ENCODE data around the gene RAPGEF4. TPM values are rescaled to one million over a fixed set of nuclear protein-coding genes. Genes with fewer than 3 reads are reported as not detected.

RAPGEF4 gene
- polyA plus RNA-seq, 4 donors: 7.9 to 12.1 (median 11.0) TPM

DNA sequence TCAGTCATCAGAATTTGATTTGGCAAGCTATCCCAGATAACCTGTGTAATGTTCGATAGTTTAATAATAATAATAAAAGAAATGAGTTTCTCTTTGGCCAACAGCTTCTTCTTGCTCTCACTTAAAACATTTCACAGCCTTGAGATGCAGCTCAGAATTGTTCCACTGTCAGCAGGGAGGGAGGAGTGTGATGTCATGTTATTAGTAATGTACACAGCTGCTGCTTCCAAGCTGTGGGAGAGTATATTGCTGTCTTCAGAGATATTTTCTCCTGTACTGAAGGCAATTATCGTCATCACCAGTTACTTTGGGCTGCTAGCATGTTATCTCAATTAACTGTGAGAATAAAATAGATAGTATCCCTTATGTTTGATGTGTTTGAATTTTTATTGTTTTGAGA lies 193.1 kb downstream of the RAPGEF4 start:
- DNase-seq (ENCODE audit: low read depth in 4 of 4, low spot score in 3 of 4): peak in 2 of 4 donors; percentile 25 to 35

DNA sequence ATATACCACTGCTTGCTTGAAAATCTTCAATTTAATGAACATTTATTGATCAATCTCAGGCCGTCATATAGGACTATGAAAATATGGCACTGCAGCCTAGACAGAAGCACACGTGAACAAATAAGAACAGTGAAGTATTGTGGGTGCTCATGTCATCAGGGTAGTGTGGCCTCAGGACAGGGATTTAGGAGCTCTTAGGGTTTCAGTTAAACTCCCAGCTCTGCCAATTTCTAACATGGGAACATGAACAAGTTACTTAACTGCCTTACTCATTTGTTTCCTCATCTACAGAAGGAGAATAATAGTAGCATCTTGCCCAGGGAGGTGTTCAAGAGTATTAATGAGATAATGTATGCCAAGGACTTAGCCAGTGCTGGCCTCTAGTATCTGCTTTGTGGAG lies 194.0 kb downstream of the RAPGEF4 start:
- DNase-seq (ENCODE audit: low read depth in 4 of 4, low spot score in 3 of 4): no peak

DNA sequence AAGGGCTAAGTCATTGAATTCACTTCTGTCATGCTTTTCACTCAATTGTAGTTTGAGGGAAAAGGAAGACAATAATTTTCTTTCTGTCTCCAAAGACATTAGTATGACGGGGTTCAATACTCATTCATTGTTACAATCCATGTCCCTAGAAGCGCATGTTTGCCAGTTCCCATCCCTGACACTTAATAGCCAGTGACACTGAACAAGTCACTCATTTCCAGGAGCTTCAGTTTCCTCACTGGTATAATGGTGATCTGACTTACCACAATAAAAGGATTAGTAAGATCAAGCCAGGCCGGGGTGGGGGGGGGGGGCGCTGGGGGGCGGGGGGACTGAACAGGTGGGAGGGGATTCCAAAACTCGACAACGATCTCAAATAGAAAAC lies 195.2 kb downstream of the RAPGEF4 start:
- no peak for DNase-seq (ENCODE audit: low read depth in 4 of 4, low spot score in 3 of 4)

DNA sequence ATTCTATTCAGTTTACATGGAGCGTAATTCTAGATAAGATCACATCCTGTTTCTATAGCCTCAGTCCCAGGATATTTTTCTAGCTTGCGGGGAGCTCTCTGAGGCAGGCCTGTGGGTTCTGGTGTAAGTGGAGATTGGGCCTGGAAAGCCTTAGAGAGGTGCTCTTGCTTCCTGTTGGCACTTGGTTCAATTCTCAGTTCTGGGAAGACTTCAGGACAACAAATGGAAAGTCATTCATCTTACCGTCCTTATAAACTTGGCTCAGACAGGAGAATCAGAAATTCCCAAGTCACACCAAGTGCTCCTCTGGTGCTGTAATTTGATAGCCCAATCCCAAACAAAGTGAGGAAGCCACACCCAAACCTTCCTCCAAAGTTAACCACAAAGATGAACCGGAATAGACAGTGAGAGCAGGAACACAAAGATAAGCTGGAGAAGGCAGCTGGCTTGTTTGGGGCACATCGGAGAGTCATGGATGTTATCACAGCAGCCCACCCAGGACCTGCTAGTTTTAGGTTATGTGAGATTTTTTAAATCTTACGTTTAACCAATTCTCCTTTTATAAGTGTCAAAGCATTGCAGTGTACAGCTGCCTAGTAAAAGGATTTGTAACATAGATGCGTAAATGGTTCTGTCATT lies 195.7 kb downstream of the RAPGEF4 start:
- peak in 1 of 4 donors; percentile 38 for DNase-seq (ENCODE audit: low read depth in 4 of 4, low spot score in 3 of 4)

DNA sequence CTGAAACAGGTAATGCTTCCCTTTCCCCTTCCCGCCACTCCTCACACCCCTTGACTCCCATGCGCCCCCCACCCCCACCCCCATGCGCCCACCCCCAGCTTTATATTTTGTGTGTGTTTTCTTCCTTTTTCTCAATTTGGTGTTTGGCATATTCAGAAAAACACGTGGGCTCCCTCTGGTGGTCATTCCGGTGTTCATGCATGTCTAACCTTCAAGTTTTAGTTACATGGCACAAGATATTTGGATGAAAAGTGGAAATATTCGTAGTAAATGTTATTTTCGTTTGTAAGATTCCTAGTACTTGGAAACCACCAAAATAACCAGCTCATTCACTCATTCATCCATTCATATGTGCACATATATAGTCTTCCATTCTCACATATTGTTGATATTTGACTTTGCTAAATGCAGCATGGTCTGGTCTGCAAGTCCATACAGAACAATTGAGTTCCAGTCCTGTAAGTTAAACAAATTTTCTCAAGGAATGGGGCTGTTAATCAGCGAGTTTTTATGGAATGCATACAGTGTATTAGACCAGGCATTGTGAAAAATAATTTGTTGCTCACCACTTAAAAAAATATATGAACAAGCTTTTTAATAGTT lies 196.4 kb downstream of the RAPGEF4 start:
- DNase-seq (ENCODE audit: low read depth in 4 of 4, low spot score in 3 of 4): peak; percentile 66 to 80 (median 70)

DNA sequence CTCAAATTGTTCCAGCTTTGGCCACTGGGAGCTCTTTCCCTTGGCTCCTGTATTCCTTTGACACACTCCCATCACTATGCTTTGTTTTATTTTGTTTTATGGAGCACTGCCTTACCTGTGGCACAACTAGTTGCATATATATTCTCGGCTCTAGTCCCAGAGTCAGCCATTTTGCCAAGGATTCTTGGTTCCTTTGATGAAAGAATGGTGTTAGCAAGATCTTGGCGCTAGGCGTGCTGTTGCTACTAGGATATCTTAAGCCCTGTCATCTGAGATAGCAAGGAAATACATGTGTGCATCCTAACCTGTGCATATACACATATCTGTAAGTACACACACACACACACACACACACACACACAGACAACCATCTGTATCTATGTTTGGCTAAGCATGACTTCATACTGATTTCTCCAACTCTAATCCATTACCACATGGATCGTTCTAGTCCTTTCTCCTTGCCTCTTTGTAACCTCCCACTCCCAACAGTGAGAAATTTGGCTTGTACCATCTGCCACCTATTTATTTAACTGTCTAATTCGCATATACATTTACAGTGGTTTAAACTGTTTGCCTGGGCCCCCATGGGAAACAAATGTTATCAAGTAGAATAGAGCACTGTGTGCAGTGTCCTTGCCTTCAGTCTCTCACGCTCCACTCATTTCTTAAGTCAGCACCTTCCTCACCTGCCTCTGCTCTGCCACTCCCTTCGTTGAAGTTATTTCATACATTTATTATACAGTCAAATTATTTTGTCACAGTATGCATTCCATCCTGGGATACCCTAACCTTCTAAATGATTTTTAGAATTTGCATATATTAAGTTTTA lies 202.5 kb downstream of the RAPGEF4 start:
- no peak for DNase-seq (ENCODE audit: low read depth in 4 of 4, low spot score in 3 of 4)

DNA sequence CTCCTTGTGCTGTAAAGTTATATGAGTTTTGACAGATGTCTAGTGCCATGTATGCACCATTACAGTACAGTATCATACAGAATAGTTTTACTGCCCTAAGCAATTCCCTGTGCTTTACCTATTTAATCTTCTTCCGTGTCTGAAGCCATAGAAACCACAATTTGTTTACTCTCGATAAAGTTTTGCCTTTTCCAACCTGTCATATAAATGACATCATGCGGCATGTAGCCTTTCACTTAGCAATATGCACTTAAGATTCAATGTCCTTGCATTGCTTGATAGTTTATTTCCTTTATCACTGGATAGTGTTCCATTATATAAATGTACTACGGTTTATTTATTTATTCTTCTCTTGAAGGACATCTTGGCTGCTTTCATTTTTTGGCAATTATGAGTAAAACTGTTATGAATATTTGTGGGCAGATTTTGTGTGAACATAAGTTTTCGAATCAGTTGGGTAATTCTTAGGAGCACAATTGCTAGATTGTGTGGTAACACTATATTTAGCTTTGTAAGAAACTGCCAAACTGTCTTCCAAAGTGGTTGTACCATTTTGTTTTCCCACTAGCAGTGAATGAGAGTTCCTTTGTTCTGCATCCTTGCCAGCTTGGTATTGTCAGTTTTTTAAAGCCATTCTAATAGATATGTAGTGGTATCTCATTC lies 203.2 kb downstream of the RAPGEF4 start:
- no peak for DNase-seq (ENCODE audit: low read depth in 4 of 4, low spot score in 3 of 4)

DNA sequence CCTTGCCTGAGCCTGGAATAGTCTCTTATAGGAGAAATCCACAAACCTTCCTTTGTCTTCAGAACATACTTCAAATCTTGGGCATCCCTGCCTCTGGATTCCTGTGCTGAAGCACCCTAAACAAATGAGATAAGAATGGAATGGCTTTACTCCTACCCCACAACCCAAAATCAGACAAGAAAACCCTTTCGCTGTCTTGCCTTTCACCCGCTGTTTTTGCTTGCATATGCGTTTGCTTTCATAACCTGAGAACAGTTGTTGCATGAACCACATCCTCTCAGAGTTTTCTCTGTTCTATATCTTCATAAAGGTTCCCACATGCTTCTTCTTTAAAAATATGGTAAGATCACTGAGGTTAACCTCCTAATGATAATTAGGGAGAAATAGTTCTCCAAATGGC lies 207.9 kb downstream of the RAPGEF4 start:
- no peak for DNase-seq (ENCODE audit: low read depth in 4 of 4, low spot score in 3 of 4)

DNA sequence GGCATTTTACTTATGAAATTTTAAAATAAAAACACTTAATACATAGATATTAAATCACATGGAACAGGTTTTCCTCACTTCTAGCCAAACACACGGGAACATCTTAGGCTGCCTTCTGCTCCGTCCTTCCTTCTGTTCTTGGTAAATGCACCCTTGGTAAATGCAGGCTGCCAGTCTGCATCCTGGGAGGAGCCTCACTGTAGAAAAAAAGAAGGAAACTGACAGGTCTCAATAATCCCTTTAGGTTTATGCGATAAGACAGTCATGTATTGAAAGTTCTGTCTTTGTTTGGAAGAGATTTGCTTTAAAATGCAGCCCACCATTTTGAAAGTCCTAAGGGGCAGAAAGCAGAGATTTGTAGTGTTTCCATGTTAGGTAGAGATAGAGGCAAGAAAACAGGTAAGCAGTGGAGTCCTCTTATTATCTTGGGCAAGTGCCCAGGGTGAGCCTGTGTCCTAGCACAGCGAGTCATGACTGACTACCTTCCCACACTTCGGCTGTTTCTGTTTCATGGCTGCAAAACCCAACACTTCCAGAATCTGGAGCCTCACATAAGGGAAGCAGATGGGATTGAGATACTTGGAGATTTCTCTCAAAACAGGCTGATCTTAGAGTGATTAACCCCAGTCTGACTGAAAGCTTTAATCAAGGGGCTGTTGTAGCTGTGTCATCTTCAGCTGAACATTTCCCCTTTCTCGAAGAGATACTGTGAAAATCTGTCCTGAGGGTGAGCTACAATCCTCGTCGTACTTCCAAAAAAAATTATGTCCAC lies 208.6 kb downstream of the RAPGEF4 start:
- no peak for DNase-seq (ENCODE audit: low read depth in 4 of 4, low spot score in 3 of 4)

DNA sequence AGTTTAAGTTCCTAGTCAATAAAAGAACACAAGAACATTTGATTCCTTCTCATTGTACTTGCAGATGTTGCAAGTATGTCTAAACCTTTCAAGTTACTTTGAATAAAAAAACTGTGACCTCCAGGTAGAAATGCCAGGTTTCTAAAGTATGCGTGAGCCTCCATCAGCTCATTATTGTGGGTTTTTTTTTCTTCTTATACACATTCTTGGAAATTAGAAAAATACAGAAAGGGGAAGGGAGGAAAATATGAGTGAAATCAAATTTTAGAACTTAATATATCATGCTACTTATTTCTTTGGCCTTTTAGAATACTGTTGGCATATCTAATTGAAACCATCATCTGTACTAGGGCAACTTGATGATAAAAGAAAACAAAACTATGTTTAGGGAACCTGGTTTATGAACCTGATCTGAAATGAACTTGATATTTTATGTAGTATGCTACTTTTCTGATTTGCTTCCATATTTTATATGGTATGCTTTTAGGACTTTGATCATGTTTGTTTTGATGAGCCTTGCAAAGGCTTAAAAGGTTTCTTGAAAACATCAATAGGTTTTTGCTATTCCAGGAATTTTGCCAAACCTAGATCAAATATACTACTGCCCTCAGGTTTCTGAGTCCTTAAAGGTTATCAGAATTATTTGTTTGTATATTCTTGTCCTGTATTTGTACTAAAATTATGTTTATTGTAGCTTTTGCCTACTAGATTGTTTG lies 209.3 kb downstream of the RAPGEF4 start:
- DNase-seq (ENCODE audit: low read depth in 4 of 4, low spot score in 3 of 4): no peak

DNA sequence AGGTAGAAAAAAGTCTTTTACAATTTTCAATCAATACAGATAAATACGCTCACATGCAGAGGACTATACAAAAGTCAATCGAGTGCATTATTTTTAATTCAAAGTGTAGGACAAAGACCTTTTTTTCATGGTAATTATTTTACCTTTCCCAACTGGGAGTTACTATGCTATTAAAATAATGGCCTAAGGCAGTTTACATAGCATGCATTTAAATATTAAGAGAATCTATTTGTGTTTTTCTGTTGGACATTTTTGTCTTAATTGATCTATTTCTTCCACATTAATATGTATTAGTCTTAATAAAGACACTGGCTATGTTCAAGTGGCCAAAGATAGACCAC lies 209.8 kb downstream of the RAPGEF4 start:
- no peak for DNase-seq (ENCODE audit: low read depth in 4 of 4, low spot score in 3 of 4)

DNA sequence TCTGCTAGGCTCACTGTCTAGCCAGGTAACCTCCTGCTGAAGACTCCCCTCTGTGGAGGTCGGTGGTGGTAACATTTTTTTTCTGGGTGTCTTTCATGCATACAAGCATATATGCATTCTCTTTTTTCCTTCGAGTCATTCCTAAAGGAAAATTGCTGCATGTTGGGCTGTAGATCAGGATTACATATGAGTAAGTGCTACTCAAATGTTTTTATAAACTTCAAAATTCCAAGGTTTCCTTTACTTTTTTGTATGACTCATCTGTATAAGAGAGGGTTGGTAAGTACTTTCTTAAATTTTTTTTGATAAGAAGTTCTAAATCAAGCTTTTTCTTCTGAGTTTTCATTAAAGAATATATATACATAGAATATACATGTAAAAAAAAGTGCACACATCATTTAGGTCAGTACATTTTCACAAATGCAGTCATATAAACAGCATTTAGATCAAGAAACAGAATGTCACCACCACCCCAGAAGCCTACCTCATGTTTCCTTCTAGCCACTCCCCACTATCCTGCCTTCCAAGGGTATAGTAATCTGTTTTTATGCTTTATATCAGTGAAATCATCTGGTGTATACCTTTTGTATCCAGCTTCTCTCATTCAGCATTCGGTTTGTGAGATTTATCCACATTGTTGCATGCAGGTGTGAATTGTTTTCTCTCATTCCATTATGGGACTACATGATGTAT lies 212.0 kb downstream of the RAPGEF4 start:
- DNase-seq (ENCODE audit: low read depth in 4 of 4, low spot score in 3 of 4): no peak

DNA sequence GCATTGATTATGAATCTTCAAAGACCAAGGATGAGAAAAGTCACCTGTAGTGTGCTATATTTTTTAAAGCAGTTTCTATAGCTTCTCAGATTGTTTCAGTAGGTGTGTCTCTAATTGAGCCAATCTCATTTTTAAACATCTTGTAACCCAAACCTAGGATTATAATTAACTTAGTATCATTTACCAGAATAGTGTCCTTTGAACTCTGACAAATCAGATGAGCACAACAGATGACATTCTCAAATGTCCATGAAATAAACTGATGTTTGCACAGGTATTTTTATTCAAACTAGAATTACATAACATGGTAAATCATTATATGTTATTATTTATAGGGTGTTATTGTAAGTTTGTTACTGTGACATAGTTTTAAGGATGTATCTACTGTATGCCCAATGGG lies 213.9 kb downstream of the RAPGEF4 start:
- DNase-seq (ENCODE audit: low read depth in 4 of 4, low spot score in 3 of 4): no peak

DNA sequence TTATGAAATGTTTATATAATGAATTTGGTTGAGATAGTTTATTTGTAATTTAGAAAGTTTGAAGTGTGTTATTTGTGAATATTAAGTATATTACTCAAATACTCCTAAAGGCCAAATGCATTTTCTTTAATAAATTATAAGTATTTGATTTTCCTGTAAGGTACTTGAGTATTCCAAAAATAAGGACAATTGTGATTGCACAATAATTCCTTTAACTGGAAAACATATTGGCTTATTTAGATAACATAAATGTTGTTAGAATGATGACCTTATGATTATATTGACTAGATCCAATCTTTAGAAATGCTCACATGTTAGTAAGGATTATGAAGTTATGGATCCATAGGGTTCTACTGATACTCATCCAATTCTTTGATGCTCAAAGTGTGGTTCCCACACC lies 214.9 kb downstream of the RAPGEF4 start:
- DNase-seq (ENCODE audit: low read depth in 4 of 4, low spot score in 3 of 4): no peak

DNA sequence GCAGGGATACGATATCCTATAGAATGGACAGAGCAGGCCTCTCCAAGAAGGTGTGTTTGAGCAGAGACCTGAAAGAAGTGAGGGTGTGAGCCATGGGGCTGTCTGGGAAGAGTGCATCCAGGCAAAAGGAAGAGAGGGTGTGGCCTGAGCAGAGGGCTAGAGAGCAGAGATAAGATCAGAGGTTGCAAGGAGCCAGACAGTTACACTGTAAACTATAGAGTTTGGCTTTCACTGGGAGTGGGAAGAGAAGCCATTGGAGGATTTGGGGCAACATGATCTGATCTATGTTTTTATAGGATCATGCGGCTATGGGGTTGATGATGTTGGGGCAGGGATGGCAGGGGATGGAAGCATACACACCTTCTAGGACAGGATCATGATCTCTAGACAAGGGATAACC lies 215.9 kb downstream of the RAPGEF4 start:
- no peak for DNase-seq (ENCODE audit: low read depth in 4 of 4, low spot score in 3 of 4)

DNA sequence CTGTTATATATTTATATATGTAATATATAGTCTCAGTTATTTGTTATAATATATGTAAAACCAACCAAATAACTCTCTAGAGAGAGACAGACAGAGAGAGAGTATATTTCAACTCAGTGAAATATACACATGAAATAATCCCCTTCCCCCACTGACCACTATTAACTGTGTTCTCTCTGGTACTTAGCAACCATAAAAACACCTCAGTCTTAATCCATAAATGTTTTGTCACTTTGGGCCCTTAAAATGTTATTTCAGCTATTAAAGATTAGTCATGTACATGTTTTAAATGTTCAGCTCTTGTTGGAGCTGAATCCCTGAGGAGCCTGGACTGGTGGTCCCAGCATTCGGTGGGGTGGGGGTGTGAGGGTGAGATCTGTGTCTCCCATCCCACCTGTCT lies 217.8 kb downstream of the RAPGEF4 start:
- no peak for DNase-seq (ENCODE audit: low read depth in 4 of 4, low spot score in 3 of 4)

DNA sequence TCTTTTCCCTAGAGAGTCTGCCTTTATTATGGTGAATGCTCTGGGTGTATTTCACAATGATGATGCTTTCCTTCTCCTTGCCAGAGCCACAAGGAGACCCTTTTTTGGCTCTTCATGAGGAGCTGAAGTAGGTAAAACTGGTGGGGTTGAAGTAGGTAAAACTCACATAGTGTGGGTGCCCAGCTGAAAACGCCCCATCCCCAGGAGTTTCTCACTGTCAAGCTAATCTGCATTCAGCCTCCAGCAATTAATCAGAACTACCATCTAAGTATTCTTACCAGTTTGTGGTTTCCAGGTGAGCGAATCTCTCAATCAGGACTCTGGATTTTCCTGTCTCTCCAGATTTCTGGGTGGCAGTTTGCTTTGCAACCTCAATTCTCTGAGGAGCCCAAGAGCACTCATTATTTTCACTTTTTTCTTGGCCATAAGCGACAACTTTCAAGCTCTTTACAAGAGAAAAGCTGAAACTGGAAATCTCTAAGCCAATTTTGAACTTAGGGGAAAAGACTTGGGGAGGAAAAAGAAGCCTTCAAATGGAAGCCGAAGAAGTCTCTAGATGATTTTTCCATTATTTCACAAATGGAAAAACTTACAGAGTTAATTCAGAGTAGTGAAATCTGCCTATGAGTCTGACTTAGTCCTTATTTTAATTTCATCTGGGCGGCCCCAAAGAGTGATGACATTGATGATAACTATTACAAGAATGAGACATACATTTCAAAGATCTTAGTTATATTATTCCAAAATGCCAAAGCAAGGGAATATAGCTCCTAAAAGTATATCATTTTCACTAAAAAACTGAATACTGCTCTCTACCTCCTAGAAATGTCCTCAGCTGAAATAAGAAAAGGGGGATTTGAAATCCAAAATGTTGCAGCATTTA lies 218.6 kb downstream of the RAPGEF4 start:
- DNase-seq (ENCODE audit: low read depth in 4 of 4, low spot score in 3 of 4): no peak

DNA sequence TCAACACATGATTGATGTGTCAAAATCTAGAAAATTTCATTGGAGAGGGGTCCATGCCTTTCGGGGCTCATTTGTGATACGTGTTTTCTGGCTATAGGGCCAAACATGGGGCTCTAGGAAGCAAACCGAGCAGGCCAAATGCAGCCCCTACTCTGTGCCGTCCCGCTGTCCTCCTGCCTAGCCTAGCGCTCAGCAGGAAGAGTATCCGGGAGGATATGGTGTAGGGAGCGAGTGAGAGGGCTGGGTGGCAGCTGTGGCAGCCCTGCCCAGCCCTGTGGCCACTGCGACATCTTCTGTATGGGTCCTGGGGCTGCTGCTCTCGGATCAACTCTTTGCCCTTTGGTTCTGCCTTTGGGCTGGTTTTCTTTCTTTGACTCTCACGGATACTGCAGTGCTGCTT lies 219.9 kb downstream of the RAPGEF4 start:
- DNase-seq (ENCODE audit: low read depth in 4 of 4, low spot score in 3 of 4): no peak

DNA sequence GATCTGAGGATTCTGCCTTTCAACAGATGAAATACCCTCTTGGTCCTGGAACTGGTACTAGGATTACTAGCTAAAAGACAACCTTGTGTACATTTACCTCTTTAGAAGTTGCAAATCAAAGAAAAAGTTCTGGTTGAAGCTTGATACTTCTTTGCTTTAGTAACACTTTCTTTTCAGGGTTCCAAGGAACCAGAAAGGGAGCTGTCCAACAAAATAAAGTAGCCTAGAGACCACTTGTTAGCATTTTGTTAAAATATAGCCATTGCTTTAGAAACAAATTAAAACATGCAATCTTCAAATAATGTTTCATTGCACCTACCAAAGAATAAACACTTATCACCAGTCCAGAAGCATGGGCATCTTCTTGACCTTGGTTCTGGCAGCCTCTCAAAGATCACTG lies 222.1 kb downstream of the RAPGEF4 start:
- no peak for DNase-seq (ENCODE audit: low read depth in 4 of 4, low spot score in 3 of 4)

All from right renal pelvis (tissue), 4 donors.